ENCODE data around the gene PPFIA2.
"Not testable (repeated sequence)": the region's sequence is repeated elsewhere in the genome, so short reads cannot be mapped to it uniquely, and the experiment has no call there.

PPFIA2 gene

GRCh38 chr12:81659310-81659709 is 99.8 kb downstream of the PPFIA2 start:
- DNase-seq = not testable (repeated sequence)

- peak in 1 of 2 donors; percentile 43 for DNase-seq
Observed at GRCh38 chr12:81644503-81644902, 114.6 kb downstream of the PPFIA2 start.

- DNase-seq = no peak
Observed at GRCh38 chr12:81639196-81639595, 120.0 kb downstream of the PPFIA2 start.

GRCh38 chr12:81633127-81633526 is 126.0 kb downstream of the PPFIA2 start:
- DNase-seq = no peak

GRCh38 chr12:81627336-81628189 is 131.6 kb downstream of the PPFIA2 start:
- no peak for DNase-seq

- DNase-seq = no peak
Observed at GRCh38 chr12:81626406-81626805, 132.7 kb downstream of the PPFIA2 start.

GRCh38 chr12:81617915-81618314 is 141.2 kb downstream of the PPFIA2 start:
- DNase-seq = no peak

- no peak for DNase-seq
Observed at GRCh38 chr12:81615026-81615588, 144.0 kb downstream of the PPFIA2 start.

- no peak for DNase-seq
Observed at GRCh38 chr12:81610955-81611889, 147.9 kb downstream of the PPFIA2 start.

GRCh38 chr12:81597928-81598604 is 161.1 kb downstream of the PPFIA2 start:
- no peak for DNase-seq

- DNase-seq = no peak
Observed at GRCh38 chr12:81596558-81596957, 162.6 kb downstream of the PPFIA2 start.

GRCh38 chr12:81591256-81591655 is 167.9 kb downstream of the PPFIA2 start:
- no peak for DNase-seq

GRCh38 chr12:81590703-81591102 is 168.4 kb downstream of the PPFIA2 start:
- DNase-seq = not testable (repeated sequence)

- DNase-seq = no peak
Observed at GRCh38 chr12:81588235-81589008, 170.7 kb downstream of the PPFIA2 start.

GRCh38 chr12:81585787-81586186 is 173.4 kb downstream of the PPFIA2 start:
- DNase-seq = no peak

- no peak for DNase-seq
Observed at GRCh38 chr12:81573228-81573627, 185.9 kb downstream of the PPFIA2 start.

- no peak for DNase-seq
Observed at GRCh38 chr12:81572411-81572810, 186.7 kb downstream of the PPFIA2 start.

GRCh38 chr12:81570234-81570633 is 188.9 kb downstream of the PPFIA2 start:
- DNase-seq = no peak

GRCh38 chr12:81564237-81564636 is 194.9 kb downstream of the PPFIA2 start:
- no peak for DNase-seq

- no peak for DNase-seq
Observed at GRCh38 chr12:81558031-81558430, 201.1 kb downstream of the PPFIA2 start.

GRCh38 chr12:81546811-81547210 is 212.3 kb downstream of the PPFIA2 start:
- DNase-seq = no peak

GRCh38 chr12:81543621-81544139 is 215.5 kb downstream of the PPFIA2 start:
- DNase-seq = no peak

All from CD4-positive, alpha-beta T cell treated with Interleukin-4 for 1 hour (primary cell).